GM18868 (cell line): ENCODE measurements around the gene PITPNM3.
"Not testable (repeated sequence)": the region's sequence is repeated elsewhere in the genome, so short reads cannot be mapped to it uniquely, and the experiment has no call there.

Source experiments
- ATAC-seq: cut with Tn5 transposase; IDR thresholded peaks from one replicate; pipeline ENCODE4 v1.9.1; 2021; ENCODE audit warnings: mild to moderate bottlenecking, moderate library complexity; ENCODE audit not compliant: unreplicated experiment

The PITPNM3 gene

GRCh38 chr17:6483507-6483906 lies 72.8 kb downstream of the PITPNM3 start:
- no peak for ATAC-seq

- ATAC-seq, result not testable (repeated sequence)
These were observed 73.6 kb downstream of the PITPNM3 start for GRCh38 chr17:6482796-6483195.

- ATAC-seq, result no peak
These were observed 74.3 kb downstream of the PITPNM3 start for GRCh38 chr17:6482105-6482455.

- ATAC-seq, result no peak
These were observed 76.1 kb downstream of the PITPNM3 start for GRCh38 chr17:6480303-6480675.

- no peak for ATAC-seq
These were observed 76.6 kb downstream of the PITPNM3 start for GRCh38 chr17:6479622-6480302.

- ATAC-seq, result no peak
These were observed 77.9 kb downstream of the PITPNM3 start for GRCh38 chr17:6478486-6478885.

- no peak for ATAC-seq
These were observed 78.4 kb downstream of the PITPNM3 start for GRCh38 chr17:6477831-6478383.

GRCh38 chr17:6476810-6477179 lies 79.6 kb downstream of the PITPNM3 start:
- no peak for ATAC-seq

- no peak for ATAC-seq
These were observed 80.1 kb downstream of the PITPNM3 start for GRCh38 chr17:6476076-6476809.

- no peak for ATAC-seq
These were observed 80.9 kb downstream of the PITPNM3 start for GRCh38 chr17:6475411-6475810.

GRCh38 chr17:6474906-6475305 lies 81.4 kb downstream of the PITPNM3 start:
- ATAC-seq, result no peak

- no peak for ATAC-seq
These were observed 82.0 kb downstream of the PITPNM3 start for GRCh38 chr17:6474376-6474775.

- no peak for ATAC-seq
These were observed 83.1 kb downstream of the PITPNM3 start for GRCh38 chr17:6473128-6473767.

- ATAC-seq, result no peak
These were observed 83.8 kb downstream of the PITPNM3 start for GRCh38 chr17:6472517-6472916.

- ATAC-seq, result no peak
These were observed 84.6 kb downstream of the PITPNM3 start for GRCh38 chr17:6471531-6472465.

GRCh38 chr17:6470751-6471521 lies 85.4 kb downstream of the PITPNM3 start:
- ATAC-seq, result no peak

GRCh38 chr17:6470146-6470718 lies 86.1 kb downstream of the PITPNM3 start:
- ATAC-seq, result no peak

- no peak for ATAC-seq
These were observed 88.1 kb downstream of the PITPNM3 start for GRCh38 chr17:6468051-6468790.

- ATAC-seq, result no peak
These were observed 88.8 kb downstream of the PITPNM3 start for GRCh38 chr17:6467567-6467966.
